SJCRH30 (cell line): ENCODE results near the gene CIRBP. TPM values are rescaled to one million over a fixed set of nuclear protein-coding genes. Genes with fewer than 3 reads are reported as not detected.
"Not testable (repeated sequence)": the region's sequence is repeated elsewhere in the genome, so short reads cannot be mapped to it uniquely, and the experiment has no call there.

Experiments used
- DNase-seq, 2 experiments: peaks; one replicate each; pipeline ENCODE4 v3.0.0-alpha.2; 2015 to 2020
- H3K27ac ChIP-seq: fragments of 250-450 bp; sonication (Bioruptor Pico); 2 replicates; pipeline ENCODE4 v1.5.1; 2020; ENCODE audit warnings: mild to moderate bottlenecking, moderate library complexity
- H3K27me3 ChIP-seq: fragments of 250-450 bp; sonication (Bioruptor Pico); 2 replicates; pipeline ENCODE4 v1.5.1; 2020; ENCODE audit warnings: mild to moderate bottlenecking, moderate library complexity
- H3K36me3 ChIP-seq: fragments of 250-450 bp; sonication (Bioruptor Pico); 2 replicates; pipeline ENCODE4 v1.5.1; 2020; ENCODE audit warnings: mild to moderate bottlenecking, moderate library complexity
- H3K4me1 ChIP-seq: fragments of 250-450 bp; sonication (Bioruptor Pico); 2 replicates; pipeline ENCODE4 v1.5.1; 2020; ENCODE audit warnings: mild to moderate bottlenecking, moderate library complexity
- H3K4me3 ChIP-seq: fragments of 250-450 bp; sonication (Bioruptor Pico); 2 replicates; pipeline ENCODE4 v1.5.1; 2020; ENCODE audit warnings: mild to moderate bottlenecking, moderate library complexity
- H3K9me3 ChIP-seq: fragments of 250-450 bp; sonication (Bioruptor Pico); replicated peaks from 2 replicates; pipeline ENCODE4 v1.5.1; 2020; ENCODE audit warnings: mild to moderate bottlenecking, moderate library complexity
- total RNA-seq: library from RNA; depleted of rRNA; stranded (reverse); fragments of >200 nt; shearing (Covaris generic); gene quantifications from 2 replicates; pipeline ENCODE4 v1.2.3, GENCODE V29; 2014

The CIRBP gene
- total RNA-seq, 1 experiment from 2014 or later = 181 TPM

GRCh38 chr19:1296575-1297271 lies 27.6 kb downstream of the CIRBP start:
- Histone ChIP-seq H3K27ac (no peak overlapping the region), H3K36me3 (no peaks in the 10 kb centered on the region), H3K4me1 (no peaks in the 10 kb centered on the region; the same call in 1 of the 2 replicates), H3K4me3 (no peak overlapping the region), H3K9me3 (no peaks in the 10 kb centered on the region), H3K27me3 (peaks cover 17% of the 10 kb centered on the region)
- no peak for DNase-seq

DNA sequence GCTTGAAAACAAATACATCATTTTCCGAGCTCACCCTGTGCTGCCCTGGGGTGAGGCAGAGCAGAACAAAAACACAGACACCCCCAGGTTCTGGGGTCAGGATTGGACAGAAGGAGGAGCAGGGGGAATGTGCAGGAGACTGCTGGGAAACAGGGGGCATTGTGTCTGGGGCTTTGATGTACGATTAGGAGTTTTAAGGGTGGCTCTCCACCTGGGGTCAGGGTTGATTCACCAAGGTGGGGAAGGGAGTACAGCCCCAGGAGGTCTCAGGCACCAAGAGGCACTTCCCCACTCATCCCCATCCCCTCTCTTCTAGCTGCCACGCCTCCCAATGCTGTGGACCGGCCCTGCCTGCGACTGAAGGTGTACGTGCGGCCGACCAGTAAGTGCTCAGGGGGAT lies 29.1 kb downstream of the CIRBP start:
- Histone ChIP-seq H3K4me3 (no peak overlapping the region), H3K27me3 (peaks cover 17% of the 10 kb centered on the region), H3K9me3 (no peaks in the 10 kb centered on the region), H3K4me1 (no peaks in the 10 kb centered on the region), H3K36me3 (no peaks in the 10 kb centered on the region), H3K27ac (no peak overlapping the region)
- DNase-seq = no peak

DNA sequence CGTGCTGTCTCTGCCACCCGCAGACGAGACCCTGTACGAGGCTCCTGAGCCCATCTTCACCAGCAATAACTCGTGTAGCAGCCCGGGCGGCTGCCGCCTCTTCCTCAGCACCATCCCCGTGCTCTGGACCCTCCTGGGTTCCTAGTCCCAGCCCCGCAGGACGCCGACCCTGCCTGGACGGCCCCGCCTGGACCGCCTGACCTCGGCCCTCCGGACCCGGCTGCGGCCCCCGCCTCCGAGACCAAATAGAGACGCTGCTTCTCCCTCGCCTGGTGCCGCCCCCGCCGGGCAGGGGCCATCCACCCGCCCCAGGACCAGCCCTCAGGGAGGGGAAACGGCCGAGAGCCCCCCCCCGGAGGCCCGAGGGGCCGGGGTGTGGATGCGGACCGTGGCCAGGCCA lies 30.7 kb downstream of the CIRBP start:
- Histone ChIP-seq H3K4me3 (no peak overlapping the region), H3K36me3 (no peaks in the 10 kb centered on the region), H3K27me3 (peaks cover 19% of the 10 kb centered on the region), H3K9me3 (no peaks in the 10 kb centered on the region), H3K4me1 (no peaks in the 10 kb centered on the region), H3K27ac (no peak overlapping the region)
- DNase-seq = no peak

DNA sequence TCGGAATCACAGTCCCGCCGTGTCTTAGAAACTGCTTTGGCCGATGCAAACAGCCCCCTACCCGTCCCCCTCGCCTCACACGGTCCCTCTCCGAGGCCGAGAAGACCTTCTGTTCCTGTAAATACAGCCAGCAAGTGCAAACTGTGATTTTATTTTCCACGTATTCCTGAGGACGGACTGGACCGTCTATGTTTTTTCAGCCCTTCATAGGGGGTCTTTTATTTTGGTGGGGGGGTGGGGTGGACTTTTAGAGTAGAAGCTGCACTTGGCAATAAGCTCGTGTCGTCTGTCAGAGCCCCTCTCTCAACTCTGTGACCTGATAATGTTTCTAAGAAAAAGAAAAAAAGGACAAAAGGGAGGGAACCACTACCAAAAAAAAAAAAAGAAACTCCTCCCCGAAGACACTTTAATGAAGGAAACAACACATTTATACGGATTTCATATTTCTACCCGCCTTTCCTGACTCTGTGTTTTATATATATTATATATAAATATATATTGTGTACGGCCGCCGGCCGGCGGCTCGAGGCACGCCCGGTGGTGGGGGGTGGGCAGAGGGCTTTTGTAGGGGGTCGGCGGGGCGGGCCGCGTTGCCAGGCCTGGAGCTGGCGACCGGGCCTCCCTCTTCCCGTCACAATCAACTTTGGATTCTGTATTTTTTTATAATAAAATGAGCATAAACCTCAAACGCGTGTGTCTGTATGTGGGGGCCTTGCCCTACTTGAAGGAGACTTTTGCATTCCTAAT lies 31.8 kb downstream of the CIRBP start:
- H3K27me3 ChIP-seq = peaks cover 19% of the 10 kb centered on the region
- DNase-seq = no peak
- H3K9me3 ChIP-seq = no peaks in the 10 kb centered on the region
- no peaks in the 10 kb centered on the region for H3K4me1 ChIP-seq
- H3K36me3 ChIP-seq = no peaks in the 10 kb centered on the region
- H3K27ac ChIP-seq = no peak overlapping the region
- no peak overlapping the region for H3K4me3 ChIP-seq

GRCh38 chr19:1302533-1303239 lies 33.6 kb downstream of the CIRBP start:
- H3K36me3 ChIP-seq = no peaks in the 10 kb centered on the region
- no peak overlapping the region for H3K27ac ChIP-seq
- H3K9me3 ChIP-seq = no peaks in the 10 kb centered on the region
- H3K27me3 ChIP-seq = peaks cover 19% of the 10 kb centered on the region
- H3K4me1 ChIP-seq = no peaks in the 10 kb centered on the region
- H3K4me3 ChIP-seq = no peak overlapping the region
- no peak for DNase-seq

- Histone ChIP-seq H3K27ac (no peak overlapping the region), H3K36me3 (no peaks in the 10 kb centered on the region), H3K4me3 (no peak overlapping the region), H3K9me3 (no peaks in the 10 kb centered on the region), H3K27me3 (peaks cover 24% of the 10 kb centered on the region), H3K4me1 (no peaks in the 10 kb centered on the region)
- DNase-seq = no peak
These were observed 35.2 kb downstream of the CIRBP start for GRCh38 chr19:1304197-1304924.

GRCh38 chr19:1305354-1305753 lies 36.2 kb downstream of the CIRBP start:
- peaks cover 31% of the 10 kb centered on the region for H3K27me3 ChIP-seq
- not testable (repeated sequence) for DNase-seq, H3K4me1 ChIP-seq

GRCh38 chr19:1307320-1307719 lies 38.2 kb downstream of the CIRBP start:
- Histone ChIP-seq H3K36me3 (no peaks in the 10 kb centered on the region), H3K9me3 (no peaks in the 10 kb centered on the region), H3K4me3 (no peak overlapping the region), H3K27ac (no peak overlapping the region), H3K4me1 (peaks cover 10% of the 10 kb centered on the region), H3K27me3 (peaks cover 29% of the 10 kb centered on the region)
- no peak for DNase-seq

More at GRCh38 chr19:1305354-1305753, 36.2 kb downstream of the CIRBP start:
- not testable (repeated sequence) for H3K36me3 ChIP-seq, H3K9me3 ChIP-seq, H3K4me3 ChIP-seq, H3K27ac ChIP-seq

DNA sequence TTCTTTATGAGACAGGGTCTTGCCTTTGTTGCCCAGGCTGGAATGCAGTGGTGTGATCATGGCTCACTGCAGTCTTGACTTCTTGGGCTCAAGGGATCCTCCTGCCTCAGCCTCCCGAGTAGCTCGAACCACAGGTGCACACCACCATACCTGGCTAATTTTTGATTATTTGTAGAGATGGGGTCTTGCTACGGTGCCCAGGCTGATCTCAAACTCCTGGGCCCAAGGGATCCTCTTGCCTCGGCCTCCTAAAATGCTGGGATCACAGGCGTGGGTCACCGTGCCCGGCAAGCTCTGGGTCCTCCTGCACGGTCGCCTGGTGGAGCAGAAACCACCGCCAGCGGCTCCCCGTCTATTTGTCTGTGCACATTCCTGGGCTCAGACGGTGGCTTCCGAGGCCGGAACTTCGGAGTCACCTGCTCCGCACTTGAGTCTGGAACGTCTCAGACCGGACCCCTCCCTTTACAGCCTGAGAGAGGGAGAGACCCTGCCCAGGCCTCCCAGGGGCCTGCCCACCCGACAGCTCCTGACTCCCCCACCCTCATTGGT lies 38.7 kb downstream of the CIRBP start:
- DNase-seq = no peak
- Histone ChIP-seq H3K4me3 (no peak overlapping the region), H3K36me3 (no peaks in the 10 kb centered on the region), H3K9me3 (no peaks in the 10 kb centered on the region), H3K27ac (no peak overlapping the region), H3K27me3 (peaks cover 24% of the 10 kb centered on the region), H3K4me1 (peaks cover 13% of the 10 kb centered on the region)

DNA sequence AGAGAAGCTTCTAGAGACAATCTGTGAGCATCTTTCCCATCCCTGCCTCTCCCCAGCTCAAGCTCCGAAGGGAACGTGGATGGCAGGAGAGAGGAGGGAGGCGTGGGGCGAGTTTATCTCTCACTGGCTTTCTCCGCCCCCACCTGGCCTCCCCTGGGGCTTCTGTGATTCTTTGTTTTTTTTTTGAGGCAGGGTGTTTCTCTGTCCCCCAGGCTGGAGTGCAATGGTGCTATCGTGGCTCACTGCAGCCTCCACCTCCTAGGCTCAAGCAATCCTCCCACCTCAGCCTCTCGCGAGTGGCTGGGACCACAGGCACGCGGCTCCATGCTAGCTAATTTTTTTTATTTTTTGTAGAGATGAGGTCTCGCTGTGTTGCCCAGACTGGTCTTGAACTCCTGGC lies 39.6 kb downstream of the CIRBP start:
- Histone ChIP-seq H3K36me3 (no peaks in the 10 kb centered on the region), H3K27ac (no peak overlapping the region), H3K9me3 (no peaks in the 10 kb centered on the region), H3K4me1 (peaks cover 22% of the 10 kb centered on the region), H3K4me3 (no peak overlapping the region), H3K27me3 (peaks cover 15% of the 10 kb centered on the region)
- DNase-seq = no peak

DNA sequence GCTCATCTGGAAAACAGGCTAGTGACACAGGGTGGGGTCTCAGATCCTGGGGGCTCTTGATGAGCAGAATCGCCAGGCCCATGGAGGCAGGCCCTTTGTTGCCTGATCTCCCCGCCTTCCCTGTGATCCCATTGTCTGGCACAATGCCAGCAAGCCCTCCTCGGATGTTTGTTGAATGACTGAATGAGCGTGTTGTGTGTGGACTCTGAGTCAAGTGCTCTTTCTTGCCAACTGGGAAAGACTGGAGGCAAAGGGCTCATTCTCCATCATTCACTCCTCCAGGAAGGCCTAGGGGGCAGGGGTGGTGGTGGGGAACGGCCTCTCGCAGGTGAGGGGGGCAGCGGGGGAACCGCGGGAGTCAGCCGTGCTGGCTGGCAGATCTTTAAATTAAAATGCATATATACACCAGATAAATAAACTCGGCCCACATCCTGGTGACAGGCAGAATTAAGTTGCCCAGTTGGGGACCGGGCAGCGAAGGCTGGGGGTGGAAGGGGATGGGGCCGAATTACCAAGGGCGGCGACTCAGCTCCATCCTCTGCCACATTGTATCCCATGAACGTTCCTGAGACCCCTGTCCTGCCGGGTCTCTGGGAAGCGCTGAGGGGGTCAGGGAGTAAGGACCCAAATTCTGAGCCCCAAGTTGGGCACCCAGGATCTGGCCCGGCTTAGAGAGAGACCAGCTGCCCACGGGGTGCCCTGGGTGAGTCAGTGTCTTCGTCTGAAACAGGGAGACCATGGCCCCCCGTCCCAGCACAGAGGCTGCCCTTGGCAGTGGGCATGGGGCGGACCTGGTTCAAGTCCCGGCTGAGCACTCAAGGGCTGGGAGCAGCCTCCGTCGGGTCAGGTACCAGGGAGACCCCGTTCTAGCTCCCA lies 41.1 kb downstream of the CIRBP start:
- H3K4me3 ChIP-seq = no peak overlapping the region

GRCh38 chr19:1310853-1311180 lies 41.7 kb downstream of the CIRBP start:
- Histone ChIP-seq H3K9me3 (no peaks in the 10 kb centered on the region), H3K27me3 (peaks cover 14% of the 10 kb centered on the region; the same call in 1 of the 2 replicates), H3K36me3 (no peaks in the 10 kb centered on the region), H3K4me3 (peak overlapping the region; percentile 33; the same call in 1 of the 2 replicates), H3K27ac (no peak overlapping the region), H3K4me1 (peaks cover 30% of the 10 kb centered on the region)
- DNase-seq = no peak

More for the DNA sequence above, 41.1 kb downstream of the CIRBP start:
- H3K4me1 ChIP-seq = peaks cover 30% of the 10 kb centered on the region
- peaks cover 14% of the 10 kb centered on the region; the same call in 1 of the 2 replicates for H3K27me3 ChIP-seq
- H3K27ac ChIP-seq = no peak overlapping the region
- no peaks in the 10 kb centered on the region for H3K36me3 ChIP-seq
- peak in 1 of 2 experiments; percentile 36 for DNase-seq
- no peaks in the 10 kb centered on the region for H3K9me3 ChIP-seq

DNA sequence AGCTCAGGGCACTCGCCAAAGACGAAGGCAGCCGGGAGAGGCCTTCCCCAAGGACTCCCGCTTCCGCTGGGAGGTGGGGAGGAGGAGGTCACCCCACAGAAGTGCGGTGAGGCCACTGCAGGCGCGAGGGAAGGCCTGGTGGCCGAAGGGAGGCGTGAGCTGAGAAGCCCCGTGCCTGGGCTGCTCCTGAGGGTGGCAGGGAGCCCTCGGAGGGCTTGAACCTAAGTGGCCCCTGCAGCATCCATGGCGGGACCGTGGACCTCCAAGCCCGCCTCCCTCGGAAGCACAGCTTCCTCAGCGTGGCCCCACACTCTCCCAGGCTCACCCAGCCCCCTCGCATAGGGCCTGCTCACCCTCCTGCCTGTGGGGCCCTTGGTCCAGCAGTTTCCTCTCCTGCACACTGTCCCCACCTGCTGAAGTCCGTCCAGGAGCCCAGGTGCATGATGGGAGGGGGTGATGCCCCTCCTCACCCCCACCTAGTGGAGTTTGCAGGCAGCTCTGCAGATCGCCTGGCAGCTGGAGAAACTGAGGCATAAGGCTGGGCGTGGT lies 42.5 kb downstream of the CIRBP start:
- Histone ChIP-seq H3K9me3 (no peaks in the 10 kb centered on the region), H3K27ac (peak overlapping the region; percentile 76), H3K4me3 (peak overlapping the region; percentile 33), H3K36me3 (no peaks in the 10 kb centered on the region), H3K4me1 (peaks cover 30% of the 10 kb centered on the region), H3K27me3 (peaks cover 14% of the 10 kb centered on the region; the same call in 1 of the 2 replicates)
- peak; percentile 71 to 74 for DNase-seq
